ENCODE measurements around the gene HSD17B2.
"Not testable (repeated sequence)": the region's sequence is repeated elsewhere in the genome, so short reads cannot be mapped to it uniquely, and the experiment has no call there.

Gene HSD17B2

GRCh38 chr16:82034981-82035612 is at the start of gene HSD17B2:
Gene HSD17B2 (plus strand): TSS chr16:82035253. CDS start chr16:82035425, 172 bp downstream.
- DNase-seq (ENCODE audit: low read depth), result no peak

DNA sequence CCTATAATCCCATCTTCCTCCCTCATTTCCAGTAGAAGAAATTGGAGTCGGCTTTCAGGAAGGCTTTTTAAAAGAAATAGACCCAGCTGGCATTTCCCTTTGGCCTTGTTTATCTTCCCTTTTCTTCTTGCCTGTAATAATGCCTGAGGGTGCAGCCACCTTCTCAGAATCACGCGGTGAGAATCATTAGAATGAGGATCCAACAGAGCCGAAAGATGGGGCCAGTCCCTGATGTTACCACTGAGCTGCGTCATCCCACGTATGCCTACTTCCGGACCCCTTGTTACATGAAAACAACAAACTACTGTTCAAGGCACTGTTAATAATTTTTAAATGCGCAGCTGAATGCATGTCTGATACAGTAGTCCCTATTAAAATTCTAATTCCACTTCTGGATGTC is 47.9 kb upstream of the HSD17B2 start:
- DNase-seq (ENCODE audit: low read depth), result no peak

DNA sequence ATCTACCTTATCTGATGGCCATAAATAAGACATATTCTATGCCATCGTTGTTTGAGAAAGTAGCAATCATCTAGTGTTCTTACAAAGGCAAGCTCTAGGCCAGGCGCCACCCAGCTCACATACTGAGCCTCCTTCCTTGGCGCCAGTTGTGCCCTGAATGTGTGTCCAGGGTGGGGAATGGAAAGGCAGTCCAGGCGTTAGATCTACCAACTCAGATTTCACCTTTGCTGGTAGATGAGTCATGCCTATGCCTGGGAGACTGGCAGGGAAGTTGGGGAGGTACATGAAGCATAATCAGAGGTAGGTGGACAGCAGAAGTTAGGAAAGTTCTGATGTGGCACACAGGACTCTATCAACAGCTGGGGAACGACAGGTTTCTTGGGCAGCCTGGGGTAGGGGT is 47.3 kb upstream of the HSD17B2 start:
- no peak for DNase-seq (ENCODE audit: low read depth)

DNA sequence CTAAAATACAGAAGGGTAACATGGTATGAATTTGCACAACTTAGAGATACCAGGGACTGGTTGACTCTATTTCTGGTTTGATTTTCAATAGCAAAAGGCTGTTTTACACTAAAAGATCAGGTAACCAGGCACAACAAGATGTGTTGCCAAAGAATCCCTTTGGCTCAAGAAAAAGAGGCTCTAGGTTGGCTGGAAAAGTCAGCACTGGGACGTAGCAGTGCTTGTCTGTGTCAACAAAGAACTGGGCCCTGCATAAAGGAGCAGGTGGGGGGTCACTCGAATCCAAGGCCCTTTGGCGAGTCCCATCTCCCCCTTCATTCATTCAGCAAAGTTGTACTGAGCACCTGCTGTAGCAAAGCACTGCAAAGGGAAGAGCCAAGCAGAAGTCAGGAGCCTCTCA is 42.2 kb upstream of the HSD17B2 start:
- DNase-seq (ENCODE audit: low read depth), result no peak

DNA sequence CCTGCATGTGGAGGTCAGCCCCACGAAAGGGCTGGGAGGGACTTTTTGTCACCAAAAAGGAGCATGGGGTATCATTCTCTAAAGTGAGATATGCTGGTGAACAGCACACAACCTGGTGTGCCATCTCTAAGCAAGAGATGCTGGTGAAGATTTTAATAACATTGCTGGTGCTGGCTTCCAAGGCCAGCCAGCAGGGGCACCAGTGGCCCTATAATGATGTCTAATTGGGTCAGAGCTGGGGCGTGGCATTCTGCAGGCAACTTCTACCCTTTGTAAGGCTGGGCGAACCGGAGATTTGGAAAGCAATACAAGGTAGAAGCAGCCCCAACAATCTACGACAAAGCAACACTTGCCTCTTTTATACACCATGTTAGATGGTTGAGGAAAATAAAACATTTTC is 40.6 kb upstream of the HSD17B2 start:
- no peak for DNase-seq (ENCODE audit: low read depth)

DNA sequence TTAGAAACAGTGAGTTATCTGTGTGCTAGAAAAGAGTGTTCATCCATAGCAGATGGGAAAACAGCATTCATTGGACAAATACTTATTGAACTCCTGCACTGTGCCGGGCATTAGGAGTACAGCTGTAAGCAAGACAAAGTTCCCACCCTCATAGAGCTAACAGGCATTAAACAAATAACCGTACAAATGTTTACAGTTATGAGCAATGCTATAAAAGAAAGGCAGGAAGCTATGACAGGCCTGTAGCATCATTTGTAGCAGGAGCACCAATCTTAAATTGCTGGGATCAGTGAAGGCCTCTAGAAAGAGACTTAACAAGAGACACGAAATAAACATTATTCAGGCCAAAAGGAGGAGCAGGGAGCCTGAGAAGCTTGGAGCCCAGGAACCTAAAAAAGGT is 39.4 kb upstream of the HSD17B2 start:
- DNase-seq (ENCODE audit: low read depth), result no peak

DNA sequence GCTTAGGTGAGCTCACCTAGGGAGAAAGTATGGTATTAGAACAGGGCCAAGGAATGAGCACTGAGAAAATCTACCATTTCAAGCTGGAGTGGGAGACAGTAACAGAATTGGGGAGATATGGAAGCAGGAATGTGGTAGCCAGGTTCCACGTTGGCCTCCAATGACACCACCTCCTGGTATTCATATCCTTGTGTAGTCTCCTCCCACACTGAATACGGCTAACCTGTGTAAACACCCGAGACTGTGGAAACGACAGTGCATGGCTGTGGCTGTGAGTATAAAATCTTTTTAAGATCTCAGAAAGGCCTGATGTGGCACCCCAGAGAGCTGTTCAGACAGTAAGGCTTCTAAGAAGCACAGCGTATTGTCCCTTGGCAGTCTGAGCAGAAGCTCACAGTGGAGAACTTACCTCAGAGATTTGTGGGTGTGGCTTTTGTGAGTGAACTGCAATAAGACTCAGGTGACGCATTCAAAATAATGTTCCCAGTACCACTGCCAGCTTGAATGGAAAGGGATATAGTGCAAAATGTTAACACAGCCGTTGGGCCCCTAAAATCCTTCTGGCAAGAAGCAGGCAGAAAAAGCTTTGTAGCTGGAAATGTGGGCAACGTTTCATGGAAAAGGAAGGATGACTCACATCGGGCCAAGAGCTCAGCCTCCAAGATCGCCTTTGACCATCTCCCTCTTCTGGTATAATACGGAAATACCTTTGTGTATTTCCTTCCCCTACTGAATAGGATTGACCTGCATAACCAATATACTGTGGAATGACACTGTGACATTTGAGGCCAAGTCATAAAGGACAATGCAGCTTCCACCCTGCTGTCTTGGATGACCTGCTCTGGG is 38.2 kb upstream of the HSD17B2 start:
- peak; percentile 67 for DNase-seq (ENCODE audit: low read depth)

DNA sequence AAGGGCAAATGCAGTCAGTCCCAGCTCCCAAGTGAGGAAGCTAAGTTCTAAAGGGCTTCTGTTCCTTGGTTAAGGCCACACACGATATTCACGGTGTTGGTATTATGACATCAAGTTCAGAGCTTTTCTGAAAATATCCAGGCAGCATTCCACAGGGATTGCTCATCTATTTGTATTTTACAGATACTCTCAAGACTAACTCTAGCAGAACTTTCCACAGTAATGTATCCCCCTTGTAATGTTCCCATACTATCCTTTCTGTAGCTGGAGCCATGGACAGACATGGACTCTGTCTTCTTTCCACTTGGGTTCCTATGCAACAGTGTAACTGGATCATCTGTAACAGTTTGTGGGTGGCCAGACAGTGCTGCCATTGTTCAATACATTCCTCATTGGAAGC is 37.3 kb upstream of the HSD17B2 start:
- DNase-seq (ENCODE audit: low read depth), result peak; percentile 63

GRCh38 chr16:82002831-82003230 is 32.2 kb upstream of the HSD17B2 start:
- DNase-seq (ENCODE audit: low read depth), result no peak

GRCh38 chr16:82004601-82005000 is 30.5 kb upstream of the HSD17B2 start:
- no peak for DNase-seq (ENCODE audit: low read depth)

- DNase-seq (ENCODE audit: low read depth), result no peak
Observed at GRCh38 chr16:82005027-82005830, 29.8 kb upstream of the HSD17B2 start.

DNA sequence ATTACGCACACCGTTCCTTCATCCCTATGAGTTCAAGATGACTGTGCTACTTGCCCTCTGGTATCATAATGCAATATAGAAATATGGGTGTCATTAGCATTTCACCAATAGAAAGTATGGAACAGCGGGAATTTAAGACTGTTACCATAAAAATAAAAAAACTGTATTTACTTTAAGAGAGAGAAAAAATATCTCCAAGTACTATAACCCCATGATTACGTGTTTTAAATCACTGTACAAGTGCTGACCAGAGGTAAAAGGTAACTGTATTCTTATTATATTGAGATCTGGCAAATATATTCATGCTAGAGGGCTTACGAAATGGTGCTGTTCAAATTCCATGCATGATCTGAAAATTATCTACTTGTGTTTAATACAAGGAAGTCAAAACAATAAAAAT is 29.0 kb upstream of the HSD17B2 start:
- no peak for DNase-seq (ENCODE audit: low read depth)

- no peak for DNase-seq (ENCODE audit: low read depth)
Observed at GRCh38 chr16:82007189-82007588, 27.9 kb upstream of the HSD17B2 start.

DNA sequence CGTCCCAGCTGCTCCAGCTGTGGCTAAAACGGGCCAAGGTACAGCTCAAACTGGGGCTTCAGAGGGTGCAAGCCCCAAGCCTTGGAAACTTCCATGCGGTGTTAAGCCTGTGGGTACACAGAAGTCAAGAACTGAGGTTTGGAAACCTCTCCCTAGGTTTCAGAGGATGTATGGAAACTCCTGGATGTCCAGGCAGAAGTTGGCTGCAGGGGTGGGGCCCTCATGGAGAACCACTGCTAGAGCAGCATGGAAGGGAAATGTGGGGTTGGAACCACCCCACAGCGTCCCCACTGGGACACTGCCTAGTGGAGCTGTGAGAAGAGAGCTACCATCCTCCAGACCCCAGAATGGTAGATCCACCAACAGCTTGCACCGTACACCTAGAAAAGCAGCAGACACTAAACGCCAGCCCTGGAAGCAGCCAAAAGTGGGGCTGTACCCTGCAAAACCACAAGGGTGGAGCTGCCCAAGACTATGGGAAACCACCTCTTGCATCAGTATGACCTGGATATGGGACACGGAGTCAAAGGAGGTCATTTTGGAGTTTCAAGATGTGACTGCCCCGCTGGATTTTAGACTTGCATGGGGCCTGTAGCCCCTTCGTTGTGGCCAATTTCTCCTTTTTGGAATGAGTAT is 26.0 kb upstream of the HSD17B2 start:
- DNase-seq (ENCODE audit: low read depth), result no peak

DNA sequence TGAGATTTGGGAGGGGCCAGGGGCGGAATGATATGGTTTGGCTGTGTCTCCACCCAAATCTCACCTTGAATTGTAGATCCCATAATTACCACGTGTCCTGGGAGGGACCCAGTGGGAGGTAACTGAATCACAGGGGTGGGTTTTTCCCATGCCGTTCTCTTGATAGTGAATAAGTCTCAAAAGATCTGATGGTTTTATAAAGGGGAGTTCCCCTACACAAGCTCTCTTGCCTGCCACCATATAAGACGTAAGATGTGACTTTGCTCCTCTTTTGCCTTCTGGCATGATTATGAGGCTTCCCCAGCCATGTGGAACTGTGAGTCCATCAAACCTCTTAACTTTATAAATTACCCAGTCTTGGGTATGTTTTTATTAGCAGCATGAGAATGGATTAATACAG is 25.3 kb upstream of the HSD17B2 start:
- DNase-seq (ENCODE audit: low read depth), result not testable (repeated sequence)

- DNase-seq (ENCODE audit: low read depth), result no peak
Observed at GRCh38 chr16:82010649-82011048, 24.4 kb upstream of the HSD17B2 start.

DNA sequence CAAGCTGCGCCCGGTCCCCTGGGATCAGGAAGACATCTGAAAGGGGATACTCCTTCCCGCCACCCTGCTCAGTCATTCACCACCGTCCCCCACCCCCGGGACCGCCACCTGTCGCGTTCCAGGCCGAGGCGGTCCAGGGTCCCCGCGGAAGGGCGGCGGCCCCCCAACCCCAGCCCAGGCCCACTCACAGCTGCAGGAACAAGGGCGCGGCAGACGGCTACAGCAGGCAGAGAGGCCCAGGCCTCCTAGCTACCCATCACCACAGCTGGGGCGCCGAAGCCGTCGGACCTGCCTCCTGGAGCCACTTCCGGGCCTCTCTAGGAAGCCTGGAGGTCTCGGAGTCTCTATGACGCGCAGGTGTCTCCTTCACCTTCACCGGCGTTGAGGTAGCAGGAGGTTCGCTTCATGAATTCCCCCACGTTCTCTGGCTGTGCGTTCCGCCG is 23.8 kb upstream of the HSD17B2 start, which contains the start of gene SDR42E1:
Gene SDR42E1 (minus strand): TSS at position 272 of the 443 bp plus-strand sequence. CDS start 10,612 bp downstream, outside the sequence.
- no peak for DNase-seq (ENCODE audit: low read depth)

- no peak for DNase-seq (ENCODE audit: low read depth)
Observed at GRCh38 chr16:82013139-82013538, 21.9 kb upstream of the HSD17B2 start.

DNA sequence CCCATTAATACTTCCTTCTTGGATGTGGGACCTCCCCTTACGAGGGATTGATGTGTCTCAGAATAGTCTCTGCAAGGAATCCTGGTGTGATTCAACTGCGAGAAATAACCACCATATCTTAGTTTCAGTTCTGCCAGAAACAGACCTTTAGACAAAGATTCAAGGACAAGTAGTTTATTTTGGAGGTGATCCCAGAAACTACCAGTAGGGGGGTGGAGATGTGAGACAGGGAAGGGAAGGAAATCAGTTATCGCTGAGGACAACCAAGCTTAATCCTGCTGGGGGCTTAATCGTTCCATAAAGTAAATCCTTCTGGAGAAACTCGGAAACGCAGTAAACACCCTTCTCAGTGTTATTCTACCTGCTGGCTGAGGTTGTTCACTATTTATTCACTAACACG is 18.8 kb upstream of the HSD17B2 start:
- DNase-seq (ENCODE audit: low read depth), result peak; percentile 46

- DNase-seq (ENCODE audit: low read depth), result peak; percentile 83
Observed at GRCh38 chr16:82016964-82017363, 18.1 kb upstream of the HSD17B2 start.

- no peak for DNase-seq (ENCODE audit: low read depth)
Observed at GRCh38 chr16:82017911-82018568, 17.0 kb upstream of the HSD17B2 start.

DNA sequence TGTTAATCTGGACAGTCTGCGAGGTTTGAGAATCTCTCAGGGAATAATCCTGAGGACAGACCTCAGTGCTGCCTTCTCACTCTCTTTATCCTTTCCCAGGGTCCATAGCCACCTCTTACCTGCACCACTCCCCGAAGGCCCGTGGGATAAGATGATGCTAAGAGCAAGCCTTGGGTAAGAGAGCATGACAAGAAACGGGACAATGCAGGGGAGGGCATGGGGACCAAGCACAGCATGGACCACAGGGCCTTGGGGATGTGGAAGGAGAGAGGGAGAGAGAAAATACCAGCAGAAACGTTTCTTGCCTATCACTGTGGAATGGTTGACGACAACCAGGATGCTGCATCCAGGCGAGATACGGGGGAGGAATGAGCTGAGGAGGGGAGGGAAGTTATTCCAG is 15.5 kb upstream of the HSD17B2 start:
- no peak for DNase-seq (ENCODE audit: low read depth)
